BJ (cell line): ENCODE measurements around the gene TMEM239. TPM values are rescaled to one million over a fixed set of nuclear protein-coding genes. Genes with fewer than 3 reads are reported as not detected.
"Not testable (repeated sequence)": the region's sequence is repeated elsewhere in the genome, so short reads cannot be mapped to it uniquely, and the experiment has no call there.

Experiments
- CTCF ChIA-PET: fragments of 350-600 bp; formaldehyde crosslinking; extraction: SDS; loops from one replicate; lab custom pipeline; 2021; ENCODE audit warnings: antibody characterized with exemption, inconsistent platforms; lab: Yijun Ruan, JAX
- POLR2A ChIA-PET: fragments of 300-600 bp; sonication (Branson Sonifier 250); formaldehyde crosslinking; extraction: SDS; loops from one replicate; lab custom pipeline; 2021; ENCODE audit warnings: antibody characterized with exemption; lab: Charles Lee
- DNase-seq: peaks from one replicate; pipeline ENCODE4 v3.0.0-alpha.2; 2011; ENCODE audit warnings: low read depth
- H3K27me3 ChIP-seq: 2 replicates; pipeline ENCODE4 v1.6.0; 2011; ENCODE audit warnings: low read length; ENCODE audit not compliant: control insufficient read depth, insufficient read depth
- H3K36me3 ChIP-seq: 2 replicates; pipeline ENCODE4 v1.5.1; 2011; ENCODE audit warnings: low read length; ENCODE audit not compliant: control insufficient read depth, insufficient read depth
- H3K4me3 ChIP-seq: 2 replicates; pipeline ENCODE4 v1.5.1; 2011; ENCODE audit warnings: low read depth, mild to moderate bottlenecking, control low read depth, low read length
- CTCF ChIP-seq: IDR thresholded peaks from 2 replicates; pipeline ENCODE4 v1.5.1; 2011; ENCODE audit warnings: low read depth, mild to moderate bottlenecking, control low read depth, inconsistent platforms, low read length, moderate library complexity; ENCODE audit not compliant: insufficient read depth
- polyA plus RNA-seq: library from polyadenylated mRNA; depleted of rRNA; stranded (reverse); fragments of >200 nt; gene quantifications from 2 replicates; pipeline ENCODE4 v1.2.3, GENCODE V29; 2011

The TMEM239 gene
- polyA plus RNA-seq, 1 experiment, result not detected

- DNase-seq, result no peak
- Histone ChIP-seq H3K36me3 (no peaks in the 10 kb centered on the region), H3K27me3 (no peaks in the 10 kb centered on the region), H3K4me3 (no peak overlapping the region)
- POLR2A ChIA-PET, result no interaction called here
- CTCF ChIA-PET, result no interaction called here
- TF ChIP-seq CTCF, result no peak
These were observed 5.0 kb downstream of the TMEM239 start for GRCh38 chr20:2820896-2821869.

- Histone ChIP-seq H3K36me3 (no peaks in the 10 kb centered on the region), H3K27me3 (no peaks in the 10 kb centered on the region), H3K4me3 (no peak overlapping the region)
- ChIA-PET CTCF (no interaction called here), POLR2A (no interaction called here)
- no peak for DNase-seq
- TF ChIP-seq CTCF, result no peak
These were observed 5.9 kb downstream of the TMEM239 start for GRCh38 chr20:2822073-2822472.

GRCh38 chr20:2825761-2826160 is 9.6 kb downstream of the TMEM239 start:
- CTCF ChIA-PET, result no interaction called here
- no peak for DNase-seq
- TF ChIP-seq CTCF, result no peak
- no peaks in the 10 kb centered on the region for H3K36me3 ChIP-seq
- POLR2A ChIA-PET, result no interaction called here
- no peak overlapping the region for H3K4me3 ChIP-seq
- H3K27me3 ChIP-seq, result no peaks in the 10 kb centered on the region

GRCh38 chr20:2826655-2827054 is 10.5 kb downstream of the TMEM239 start:
- DNase-seq, result no peak
- Histone ChIP-seq H3K4me3 (no peak overlapping the region), H3K27me3 (no peaks in the 10 kb centered on the region), H3K36me3 (no peaks in the 10 kb centered on the region)
- TF ChIP-seq CTCF, result no peak
- POLR2A ChIA-PET, result no interaction called here
- CTCF ChIA-PET, result interaction anchor here (0.6 kb wide), 1 partner anchor 71 kb away, joined by 3 read pairs; no protein-coding TSS in a partner anchor

GRCh38 chr20:2829376-2829775 is 13.2 kb downstream of the TMEM239 start:
- Histone ChIP-seq H3K27me3 (no peaks in the 10 kb centered on the region), H3K4me3 (no peak overlapping the region), H3K36me3 (no peaks in the 10 kb centered on the region)
- no peak for TF ChIP-seq CTCF
- CTCF ChIA-PET, result interaction anchor here (0.9 kb wide), 1 partner anchor 11 kb away, joined by 3 read pairs; no protein-coding TSS in a partner anchor
- POLR2A ChIA-PET, result no interaction called here
- no peak for DNase-seq

GRCh38 chr20:2831206-2831605 is 15.0 kb downstream of the TMEM239 start:
- CTCF ChIA-PET, H3K27me3 ChIP-seq, H3K36me3 ChIP-seq, H3K4me3 ChIP-seq, DNase-seq: not testable (repeated sequence)
- POLR2A ChIA-PET, result interaction anchor here (1.4 kb wide), 1 partner anchor 9 kb away, joined by 3 read pairs; the partner anchor contains the start of genes PCED1A and VPS16
